Erythroblast (primary cell): ENCODE measurements around the gene PAK5.

ENCODE experiments used
- GATA1 ChIP-seq: IDR thresholded peaks from 2 replicates; pipeline ENCODE4 v1.6.1; 2011; ENCODE audit warnings: low read depth, mild to moderate bottlenecking, control low read depth, low read length, moderate library complexity
- POLR2A ChIP-seq: IDR thresholded peaks from 2 replicates; pipeline ENCODE4 v1.6.1; 2011; ENCODE audit warnings: mild to moderate bottlenecking, low read length

- no peak for TF ChIP-seq POLR2A
- no peak for TF ChIP-seq GATA1
Measured at GRCh38 chr20:9629831-9630230, 209.0 kb downstream of the PAK5 start.
